A549 (cell line): ENCODE results near the gene MLLT10. TPM values are rescaled to one million over a fixed set of nuclear protein-coding genes. Genes with fewer than 3 reads are reported as not detected.
A peak's percentile ranks its signal among the peaks of the same experiment; 100 is the strongest.

ENCODE experiments used
- ATAC-seq, 2 experiments: fragments of 200-7000 bp in 1 of 2; fragments of >200 bp in 1 of 2; cut with Nextera tagmentation in 1 of 2; cut with Tn5 transposase in 1 of 2; 3 replicates each; pipeline versions ENCODE4 v1.8.0 to v1.9.1; 2018 to 2020; ENCODE audit warnings: mild to moderate bottlenecking in 1 of 2, moderate library complexity in 1 of 2
- CTCF ChIA-PET: fragments of 300-600 bp; sonication (Branson Sonifier 250); formaldehyde crosslinking; extraction: SDS; loops from one replicate; lab custom pipeline; 2021; ENCODE audit warnings: antibody characterized with exemption, inconsistent platforms; lab: Yijun Ruan, JAX
- POLR2A ChIA-PET: fragments of 350-600 bp; formaldehyde crosslinking; extraction: SDS; loops from one replicate; lab custom pipeline; 2021; ENCODE audit warnings: antibody characterized with exemption, inconsistent platforms; lab: Yijun Ruan, JAX
- DNase-seq, 2 experiments: peaks; one replicate each; pipeline versions ENCODE4 v3.0.0 to v3.0.0-alpha.2; 2011 to 2016; ENCODE audit warnings: low read depth in 1 of 2, low spot score in 1 of 2
- FAIRE-seq: peaks from 2 replicates; lab custom pipeline; 2011; peaks lifted over from hg19 to GRCh38; lab: Jason Lieb, UNC
- H3K27ac ChIP-seq, 2 experiments: fragments of >200 bp; sonication (Bioruptor Twin); formaldehyde crosslinking; 3 replicates each; pipeline ENCODE4 v1.5.1; 2016 to 2017
- H3K4me1 ChIP-seq: fragments of >200 bp; sonication (Bioruptor Twin); formaldehyde crosslinking; 3 replicates; pipeline ENCODE4 v1.6.1; 2016
- H3K4me2 ChIP-seq: fragments of >200 bp; sonication (Bioruptor Twin); formaldehyde crosslinking; 3 replicates; pipeline ENCODE4 v1.6.1; 2016
- H3K4me3 ChIP-seq: fragments of >200 bp; sonication (Bioruptor Twin); formaldehyde crosslinking; 3 replicates; pipeline ENCODE4 v1.5.1; 2016
- H3K9me3 ChIP-seq: fragments of >200 bp; sonication (Bioruptor Twin); formaldehyde crosslinking; 3 replicates; pipeline ENCODE4 v1.6.1; 2016
- BCL3 ChIP-seq: fragments of >200 bp; sonication (Bioruptor Twin); formaldehyde crosslinking; IDR thresholded peaks from 3 replicates; pipeline ENCODE4 v1.6.1; 2016
- BHLHE40 ChIP-seq: IDR thresholded peaks from 2 replicates; pipeline ENCODE4 v1.6.1; 2012; ENCODE audit warnings: low read depth, low read length, inconsistent platforms
- CEBPB ChIP-seq, 2 experiments: fragments of >200 bp in 1 of 2; sonication (Bioruptor Twin) in 1 of 2; formaldehyde crosslinking in 1 of 2; IDR thresholded peaks; 2 replicates each; pipeline ENCODE4 v1.6.1; 2012 to 2016
- EHF ChIP-seq: fragments of 250-450 bp; sonication (Bioruptor Pico); IDR thresholded peaks from 2 replicates; pipeline ENCODE4 v1.5.0; 2020; ENCODE audit warnings: mild to moderate bottlenecking
- EP300 ChIP-seq, 2 experiments: fragments of >200 bp; sonication (Bioruptor Twin); formaldehyde crosslinking; IDR thresholded peaks; 2 replicates in 1 of 2; 3 replicates in 1 of 2; pipeline ENCODE4 v1.6.1; 2016 to 2017
- GATA3 ChIP-seq: IDR thresholded peaks from 2 replicates; pipeline ENCODE4 v1.6.1; 2012; ENCODE audit warnings: borderline replicate concordance
- HEYL ChIP-seq: fragments of 250-450 bp; sonication (Bioruptor Pico); IDR thresholded peaks from 2 replicates; pipeline ENCODE4 v1.8.0; 2021; ENCODE audit warnings: mild to moderate bottlenecking, moderate library complexity
- HMGXB4 ChIP-seq: fragments of 250-450 bp; sonication (Bioruptor Pico); IDR thresholded peaks from 2 replicates; pipeline ENCODE4 v1.5.0; 2021; ENCODE audit warnings: mild to moderate bottlenecking, moderate library complexity, borderline replicate concordance
- HOXB5 ChIP-seq: fragments of 250-450 bp; sonication (Bioruptor Pico); IDR thresholded peaks from 2 replicates; pipeline ENCODE4 v1.5.0; 2020; ENCODE audit warnings: mild to moderate bottlenecking, moderate library complexity
- JUN ChIP-seq, 2 experiments: fragments of >200 bp; sonication (Bioruptor Twin); formaldehyde crosslinking; IDR thresholded peaks; 2 replicates in 1 of 2; 3 replicates in 1 of 2; pipeline ENCODE4 v1.6.1; 2016 to 2017
- KDM5A ChIP-seq: fragments of 200-600 bp; sonication (generic); IDR thresholded peaks from 2 replicates; pipeline ENCODE4 v1.6.1; 2016; ENCODE audit warnings: antibody characterized with exemption, mild to moderate bottlenecking
- MAFK ChIP-seq: fragments of 450-650 bp; IDR thresholded peaks from 2 replicates; pipeline ENCODE4 v1.6.1; 2014; ENCODE audit not compliant: partially characterized antibody
- MAX ChIP-seq: IDR thresholded peaks from 2 replicates; pipeline ENCODE4 v1.6.1; 2012
- MAZ ChIP-seq: fragments of 150-350 bp; IDR thresholded peaks from 2 replicates; pipeline ENCODE4 v1.6.1; 2014; ENCODE audit warnings: antibody characterized with exemption, low read depth, low read length, borderline replicate concordance
- MYC ChIP-seq: IDR thresholded peaks from 2 replicates; pipeline ENCODE4 v1.6.1; 2012; ENCODE audit warnings: mild to moderate bottlenecking, inconsistent platforms, low read length, improper control_type of control experiment, borderline replicate concordance
- PBX3 ChIP-seq: IDR thresholded peaks from 2 replicates; pipeline ENCODE4 v1.6.1; 2012
- POLR2A ChIP-seq: IDR thresholded peaks from 2 replicates; pipeline ENCODE4 v1.6.1; 2012; ENCODE audit warnings: mild to moderate bottlenecking, low read length
- POLR2AphosphoS2 ChIP-seq: conservative IDR thresholded peaks from 2 replicates; pipeline ENCODE4 v1.6.1; 2012; ENCODE audit warnings: low read length, improper control_type of control experiment, inconsistent platforms
- RARB ChIP-seq: fragments of 250-450 bp; sonication (Bioruptor Pico); IDR thresholded peaks from 2 replicates; pipeline ENCODE4 v1.8.0; 2021; ENCODE audit warnings: mild to moderate bottlenecking, moderate library complexity
- RCOR1 ChIP-seq: fragments of 150-350 bp; IDR thresholded peaks from 2 replicates; pipeline ENCODE4 v1.6.1; 2014; ENCODE audit warnings: antibody characterized with exemption, low read length, low read depth
- SREBF2 ChIP-seq: fragments of 450-650 bp; IDR thresholded peaks from 2 replicates; pipeline ENCODE4 v1.6.1; 2014; ENCODE audit warnings: mild to moderate bottlenecking, moderate library complexity
- USF2 ChIP-seq: fragments of 450-650 bp; IDR thresholded peaks from 2 replicates; pipeline ENCODE4 v1.6.1; 2014; ENCODE audit warnings: antibody characterized with exemption
- ZFP36 ChIP-seq: fragments of 450-650 bp; IDR thresholded peaks from 2 replicates; pipeline ENCODE4 v1.6.1; 2014; ENCODE audit warnings: borderline replicate concordance; ENCODE audit not compliant: partially characterized antibody
- ZSCAN20 ChIP-seq: fragments of 250-450 bp; sonication (Bioruptor Pico); IDR thresholded peaks from 2 replicates; pipeline ENCODE4 v1.8.0; 2022; ENCODE audit warnings: mild to moderate bottlenecking, moderate library complexity
- WGBS: methylation state at CpG from one replicate; pipeline ENCODE4 v1.1.6; 2017; ENCODE audit errors: missing lambda C conversion rate; 5-methylcytosine and 5-hydroxymethylcytosine counted together
- polyA plus RNA-seq, 4 experiments: library from polyadenylated mRNA; depleted of rRNA in 3 of 4; stranded (reverse); fragments of >200 nt; fragmentation: RNase III in 1 of 4; extraction: RNeasy Plus Mini Kit Qiagen cat#74134 plus additional on column Dnase treatment in 1 of 4; gene quantifications; 2 replicates in 3 of 4; 3 replicates in 1 of 4; pipeline ENCODE4 v1.2.3, GENCODE V29; 2011 to 2017

Gene MLLT10
- polyA plus RNA-seq, 2 of the 4 experiments (the other 2 are of a cell fraction) = 41.7 to 54.1 TPM

GRCh38 chr10:21525367-21526187, 8.5 kb upstream of the MLLT10 start, which contains the start of gene SKIDA1:
Gene SKIDA1 (minus strand): TSS chr10:21525682. CDS start chr10:21517822, 7,860 bp downstream.
- H3K27ac ChIP-seq = peak within 1 kb of the TSS; percentile 94 to 99
- ChIA-PET POLR2A (interaction anchor here (0.6 to 3.2 kb wide), 12 partner anchors 9 to 790 kb away, joined by 3 to 85 read pairs (median 4); partner anchors contain the start of gene COMMD3), CTCF (interaction anchor here (0.8 to 2.1 kb wide), 4 partner anchors 10 to 247 kb away, joined by 4 to 13 read pairs (median 6); no protein-coding TSS in a partner anchor)
- H3K4me1 ChIP-seq = peaks cover 30% of the 10 kb centered on the region
- no peaks in the 10 kb centered on the region for H3K9me3 ChIP-seq
- peak within 1 kb of the TSS; percentile 60 for H3K4me3 ChIP-seq
- FAIRE-seq (no peak), DNase-seq (peak; percentile 69 to 92), ATAC-seq (peak; percentile 64 to 76)
- TF ChIP-seq GATA3 (peak; percentile 15; the same call in 1 of the 2 replicates), KDM5A (no peak), EHF (CRISPR knock-in tag) (no peak), MAZ (0 out of 2 replicates have a peak, but pooled peaks have one; percentile 6), EP300 (IDR thresholded peaks at IDR 0.05) (peak in 1 of 2 experiments; percentile 34; a peak in 1 of 5 replicates), MAFK (peak; percentile 32), PBX3 (0 out of 2 replicates have a peak, but pooled peaks have one; percentile 11), CEBPB (IDR thresholded peaks at IDR 0.05) (peak in 1 of 2 experiments; percentile 55; a peak in 1 of 4 replicates), HOXB5 (CRISPR knock-in tag) (no peak; the same call in 1 of the 2 replicates), SREBF2 (no peak), JUN (IDR thresholded peaks at IDR 0.05) (peak in 1 of 2 experiments; percentile 91; a peak in 2 of 5 replicates), MYC (peak; percentile 62; the same call in 1 of the 2 replicates), MAX (peak; percentile 74; the same call in 1 of the 2 replicates), POLR2A (peak; percentile 41), HEYL (CRISPR knock-in tag) (no peak), RCOR1 (no peak), RARB (CRISPR knock-in tag) (peak; percentile 27; the same call in 1 of the 2 replicates), POLR2AphosphoS2 (no peak), BCL3 (peak; percentile 95), BHLHE40 (peak; percentile 82), HMGXB4 (CRISPR knock-in tag) (no peak), ZFP36 (no peak), USF2 (peak; percentile 62), ZSCAN20 (CRISPR knock-in tag) (no peak)
- H3K4me2 ChIP-seq = peak within 1 kb of the TSS; percentile 83
- 4% methylated on average over 44 of the region's 64 CpGs for WGBS
